HepG2 (cell line): ENCODE measurements around the gene TUBB3. TPM values are rescaled to one million over a fixed set of nuclear protein-coding genes. Genes with fewer than 3 reads are reported as not detected.
A peak's percentile ranks its signal among the peaks of the same experiment; 100 is the strongest.

Experiments
- AKNA ChIP-seq: sonication (generic); formaldehyde crosslinking; IDR thresholded peaks from 2 replicates; pipeline ENCODE4 v1.4.0; 2020; ENCODE audit warnings: missing genetic modification reagents, borderline replicate concordance
- ATF4 ChIP-seq, 2 experiments: fragments of 450-650 bp in 1 of 2; sonication (generic) in 1 of 2; formaldehyde crosslinking; IDR thresholded peaks; 2 replicates each; pipeline versions ENCODE4 v1.5.0 to v1.8.0; 2020 to 2022; ENCODE audit warnings: mild to moderate bottlenecking in 1 of 2, missing genetic modification reagents in 1 of 2
- CERS6 ChIP-seq: sonication (generic); formaldehyde crosslinking; IDR thresholded peaks from 2 replicates; pipeline ENCODE4 v1.5.0; 2020; ENCODE audit warnings: missing genetic modification reagents
- ELK4 ChIP-seq: sonication (generic); formaldehyde crosslinking; IDR thresholded peaks from 2 replicates; pipeline ENCODE4 v1.9.0; 2021; ENCODE audit warnings: missing genetic modification reagents, borderline replicate concordance
- HNRNPUL1 ChIP-seq: fragments of 200-400 bp; formaldehyde crosslinking; IDR thresholded peaks from 2 replicates; pipeline ENCODE4 v1.6.1; 2017; ENCODE audit warnings: low read depth, mild to moderate bottlenecking, low read length, moderate library complexity
- NRL ChIP-seq: sonication (generic); formaldehyde crosslinking; IDR thresholded peaks from 2 replicates; pipeline ENCODE4 v1.5.0; 2020; ENCODE audit warnings: missing genetic modification reagents, mild to moderate bottlenecking, moderate library complexity, borderline replicate concordance
- PLRG1 ChIP-seq: fragments of 450-650 bp; conservative IDR thresholded peaks from 2 replicates; pipeline ENCODE4 v1.6.1; 2016
- POLR2AphosphoS2 ChIP-seq: IDR thresholded peaks from 2 replicates; pipeline ENCODE4 v1.6.1; 2011; ENCODE audit warnings: low read depth, low read length, improper control_type of control experiment
- SIX4 ChIP-seq: sonication (generic); formaldehyde crosslinking; IDR thresholded peaks from 2 replicates; pipeline ENCODE4 v1.4.0; 2020; ENCODE audit warnings: missing genetic modification reagents
- SMC3 ChIP-seq: IDR thresholded peaks from 2 replicates; pipeline ENCODE4 v1.6.1; 2011; ENCODE audit warnings: low read length, improper control_type of control experiment
- TRAFD1 ChIP-seq: sonication (generic); formaldehyde crosslinking; IDR thresholded peaks from 2 replicates; pipeline ENCODE4 v1.5.1; 2020; ENCODE audit warnings: missing genetic modification reagents, mild to moderate bottlenecking, borderline replicate concordance
- ZBTB42 ChIP-seq: sonication (generic); formaldehyde crosslinking; IDR thresholded peaks from 2 replicates; pipeline ENCODE4 v1.5.0; 2020; ENCODE audit warnings: mild to moderate bottlenecking, missing genetic modification reagents
- ZGPAT ChIP-seq: IDR thresholded peaks from 2 replicates; pipeline ENCODE4 v1.6.1; 2016; ENCODE audit warnings: mild to moderate bottlenecking
- ZNF274 ChIP-seq: sonication (generic); formaldehyde crosslinking; IDR thresholded peaks from 2 replicates; pipeline ENCODE4 v1.5.1; 2020; ENCODE audit warnings: mild to moderate bottlenecking, missing genetic modification reagents
- ZNF776 ChIP-seq: sonication (generic); formaldehyde crosslinking; IDR thresholded peaks from 2 replicates; pipeline ENCODE4 v1.4.0; 2020; ENCODE audit warnings: mild to moderate bottlenecking, missing genetic modification reagents
- ZSCAN9 ChIP-seq: IDR thresholded peaks from 2 replicates; pipeline ENCODE4 v1.6.1; 2016; ENCODE audit warnings: borderline replicate concordance
- polyA plus RNA-seq, 8 experiments: library from polyadenylated mRNA; depleted of rRNA in 3 of 8; stranded (reverse) in 7 of 8; unstranded in 1 of 8; fragments of >200 nt; fragmentation: Illumina TruSeq in 4 of 8; extraction: Trizol in 4 of 8; gene quantifications; 2 replicates each; pipeline versions ENCODE4 v1.2.1 to v1.2.3, GENCODE V29; 2011 to 2016; ENCODE audit warnings: low read depth in 4 of 8, missing spikeins in 1 of 8, mixed read lengths in 1 of 8; ENCODE audit not compliant: insufficient read depth in 1 of 8
- total RNA-seq, 5 experiments: library from RNA; depleted of rRNA; stranded (reverse); fragments of >200 nt; fragmentation: Illumina TruSeq; extraction: Trizol; gene quantifications; 2 replicates each; pipeline ENCODE4 v1.2.3, GENCODE V29; 2016; ENCODE audit warnings: low read depth in 1 of 5

TUBB3 gene
- total and polyA plus RNA-seq, 2 of the 13 experiments (the other 11 are each of a cell fraction or from before 2014, with no cell fraction given), result 110 to 185 TPM

- TF ChIP-seq PLRG1 (no peak), ATF4 (CRISPR knock-in tag; IDR thresholded peaks at IDR 0.05) (no peak; a peak in 1 of 4 replicates), ZNF274 (no peak), SMC3 (no peak), CERS6 (CRISPR knock-in tag) (no peak), ZNF776 (CRISPR knock-in tag) (no peak; the same call in 1 of the 2 replicates), SIX4 (CRISPR knock-in tag) (no peak), HNRNPUL1 (no peak), AKNA (CRISPR knock-in tag) (0 out of 2 replicates have a peak, but pooled peaks have one; percentile 28), ZGPAT (CRISPR knock-in tag) (peak; percentile 71; the same call in 1 of the 2 replicates), ZSCAN9 (no peak), NRL (CRISPR knock-in tag) (no peak), POLR2AphosphoS2 (0 out of 2 replicates have a peak, but pooled peaks have one; percentile 31), TRAFD1 (CRISPR knock-in tag) (no peak), ZBTB42 (CRISPR knock-in tag) (no peak), ELK4 (no peak)
These were observed 662 bp upstream of the TUBB3 start (continued) for GRCh38 chr16:89922477-89922883.
